HG02840 (cell line): ENCODE measurements around the gene CCM2.

Experiments
- ATAC-seq: cut with Tn5 transposase; IDR thresholded peaks from one replicate; pipeline ENCODE4 v1.9.1; 2021; ENCODE audit warnings: mild to moderate bottlenecking, moderate library complexity, moderate number of reproducible peaks; ENCODE audit not compliant: unreplicated experiment, low FRiP score

CCM2 gene

GRCh38 chr7:45057878-45058277, 57.9 kb downstream of the CCM2 start:
- ATAC-seq: no peak

- ATAC-seq: no peak
These were observed 60.3 kb downstream of the CCM2 start for GRCh38 chr7:45060295-45060694.

GRCh38 chr7:45061352-45061751, 61.4 kb downstream of the CCM2 start:
- ATAC-seq: no peak

GRCh38 chr7:45061806-45062425, 61.9 kb downstream of the CCM2 start:
- ATAC-seq: no peak

- no peak for ATAC-seq
These were observed 64.2 kb downstream of the CCM2 start for GRCh38 chr7:45064047-45064725.

GRCh38 chr7:45065031-45065995, 65.3 kb downstream of the CCM2 start:
- ATAC-seq: no peak

GRCh38 chr7:45066409-45066808, 66.4 kb downstream of the CCM2 start:
- no peak for ATAC-seq

- no peak for ATAC-seq
These were observed 67.6 kb downstream of the CCM2 start for GRCh38 chr7:45067582-45067981.

- ATAC-seq: no peak
These were observed 68.4 kb downstream of the CCM2 start for GRCh38 chr7:45068236-45069023.

- no peak for ATAC-seq
These were observed 69.6 kb downstream of the CCM2 start for GRCh38 chr7:45069444-45070253.

GRCh38 chr7:45070254-45070642, 70.2 kb downstream of the CCM2 start:
- ATAC-seq: no peak

- no peak for ATAC-seq
These were observed 71.5 kb downstream of the CCM2 start for GRCh38 chr7:45071528-45071927.

- ATAC-seq: no peak
These were observed 72.4 kb downstream of the CCM2 start for GRCh38 chr7:45072131-45073030.

- ATAC-seq: no peak
These were observed 73.2 kb downstream of the CCM2 start for GRCh38 chr7:45073031-45073785.

- no peak for ATAC-seq
These were observed 74.0 kb downstream of the CCM2 start for GRCh38 chr7:45073786-45074527.

- no peak for ATAC-seq
These were observed 74.7 kb downstream of the CCM2 start for GRCh38 chr7:45074528-45075354.

GRCh38 chr7:45075355-45075644, 75.3 kb downstream of the CCM2 start:
- no peak for ATAC-seq
